ENCODE results near the gene RPP40.

Gene RPP40

DNA sequence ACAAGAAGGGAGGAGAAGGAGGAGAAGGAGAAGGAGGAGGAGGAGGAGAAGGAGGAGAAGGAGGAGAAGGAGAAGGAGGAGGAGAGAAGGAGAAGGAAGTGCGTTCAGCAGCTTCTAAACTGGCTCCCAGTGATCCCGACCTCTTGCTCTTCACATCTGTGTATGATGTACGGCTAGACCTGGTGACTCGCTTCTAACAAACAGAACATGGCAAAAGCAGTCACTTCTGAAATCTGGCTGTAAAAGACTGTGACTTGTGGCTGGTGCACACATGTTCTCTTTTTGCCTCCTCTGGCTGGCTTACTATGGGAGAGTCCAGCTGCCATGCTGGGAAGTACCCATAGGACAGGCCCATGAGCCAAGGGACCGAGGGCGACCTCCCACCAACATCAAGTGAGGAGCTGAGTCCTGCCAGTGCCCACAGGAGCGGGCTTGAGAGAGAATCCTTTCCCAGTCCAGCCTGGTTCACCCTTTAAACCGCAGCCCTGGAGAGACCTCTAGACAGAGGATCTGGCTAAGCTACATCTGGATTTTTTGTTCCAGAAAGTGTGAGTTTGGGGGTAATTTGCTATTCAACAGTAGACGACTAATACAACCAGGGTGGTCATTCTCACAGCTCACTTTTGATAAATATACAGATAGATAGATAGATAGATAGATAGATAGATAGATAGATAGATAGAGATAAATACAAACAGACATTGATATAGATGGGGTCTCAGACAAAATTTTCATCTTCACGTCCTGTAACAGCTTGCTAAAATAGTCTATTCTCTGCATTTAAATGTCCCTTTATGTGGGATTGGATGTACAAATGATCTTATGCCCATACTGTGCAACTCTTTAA lies 42.3 kb downstream of the RPP40 start:
- Histone ChIP-seq H3K4me3 (no peak overlapping the region), H3K9me3 (ENCODE audit: low read depth, low read length) (no peaks in the 10 kb centered on the region), H3K36me3 (ENCODE audit: insufficient read depth, low read length) (no peaks in the 10 kb centered on the region), H3K9ac (ENCODE audit: insufficient read length) (no peak overlapping the region), H3K27ac (no peak overlapping the region)
- no peak for DNase-seq (ENCODE audit: low read depth, low spot score)
- TF ChIP-seq FOXP2 (optimal IDR thresholded peaks at IDR 0.05; ENCODE audit: control extremely low read depth, extremely low read length, insufficient read depth) (no peak), EZH2 (IDR thresholded peaks at IDR 0.05) (no peak), POLR2AphosphoS5 (IDR thresholded peaks at IDR 0.05; ENCODE audit: borderline replicate concordance, low read depth, low read length) (no peak)

DNA sequence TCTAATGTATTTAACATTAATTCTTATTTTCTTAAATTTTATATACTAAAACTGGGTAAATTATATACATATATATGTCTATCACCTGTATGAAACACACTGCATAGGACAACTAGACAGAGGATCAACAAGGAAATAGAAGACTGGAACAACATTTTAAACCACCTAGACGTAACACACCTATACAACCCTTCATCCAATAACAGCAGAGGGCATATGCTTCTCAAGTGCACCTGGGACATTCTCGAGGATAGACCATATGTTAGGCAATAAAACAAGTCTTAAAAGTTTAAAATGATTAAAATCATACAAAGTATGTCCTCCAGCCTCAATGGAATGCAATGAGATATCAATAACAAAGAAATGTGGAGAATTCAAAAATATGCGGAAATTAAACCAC lies 45.2 kb downstream of the RPP40 start:
- H3K9me3 ChIP-seq (ENCODE audit: low read depth, low read length), result no peaks in the 10 kb centered on the region
- peaks cover 13% of the 10 kb centered on the region for H3K36me3 ChIP-seq (ENCODE audit: insufficient read depth, low read length)
- H3K9ac ChIP-seq (ENCODE audit: insufficient read length), result no peak overlapping the region
- no peak for DNase-seq (ENCODE audit: low read depth, low spot score)
- no peak for TF ChIP-seq POLR2AphosphoS5 (IDR thresholded peaks at IDR 0.05; ENCODE audit: borderline replicate concordance, low read depth, low read length)
- TF ChIP-seq EZH2 (IDR thresholded peaks at IDR 0.05), result no peak
- H3K4me3 ChIP-seq, result no peak overlapping the region
- no peak overlapping the region for H3K27ac ChIP-seq

DNA sequence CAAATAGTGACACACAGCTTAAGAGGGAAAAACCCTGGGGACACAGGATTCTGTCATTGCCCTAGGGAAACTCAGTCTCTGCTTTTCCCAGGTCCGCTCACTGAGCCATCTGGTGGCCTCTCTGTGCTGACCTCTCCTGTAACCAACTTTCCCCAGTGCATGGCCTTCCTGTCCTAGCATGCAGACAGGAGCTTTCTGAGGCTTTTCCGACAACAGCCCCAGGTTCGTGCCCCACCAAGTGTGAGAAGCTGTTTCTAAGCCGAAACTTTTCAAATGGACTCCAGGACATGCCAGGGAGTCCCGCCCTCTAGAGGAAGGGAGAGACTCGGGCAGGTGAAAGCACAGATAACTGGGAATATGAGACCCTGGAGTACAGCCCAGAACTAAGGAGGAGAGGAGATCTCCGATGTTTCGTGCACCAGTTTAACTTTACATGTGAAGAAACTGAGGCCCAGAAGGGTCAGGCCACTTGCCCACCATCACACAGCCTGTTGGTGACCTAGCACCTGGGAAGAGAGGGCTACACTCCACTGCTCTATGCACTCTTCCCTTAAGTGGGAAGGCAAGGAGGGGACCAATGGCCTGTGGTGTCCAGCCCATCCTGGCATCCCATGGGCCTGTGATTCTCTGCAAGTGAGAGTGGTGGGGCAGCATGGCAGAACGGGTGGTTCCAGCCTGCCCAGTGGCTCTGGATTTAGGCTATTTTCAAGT lies 46.2 kb downstream of the RPP40 start:
- Histone ChIP-seq H3K4me3 (no peak overlapping the region), H3K27ac (no peak overlapping the region), H3K9me3 (ENCODE audit: low read depth, low read length) (no peaks in the 10 kb centered on the region), H3K9ac (ENCODE audit: insufficient read length) (no peak overlapping the region), H3K36me3 (ENCODE audit: insufficient read depth, low read length) (peaks cover 13% of the 10 kb centered on the region)
- no peak for DNase-seq (ENCODE audit: low read depth, low spot score)
- TF ChIP-seq EZH2 (IDR thresholded peaks at IDR 0.05), result no peak
- TF ChIP-seq FOXP2 (optimal IDR thresholded peaks at IDR 0.05; ENCODE audit: control extremely low read depth, extremely low read length, insufficient read depth), result no peak
- no peak for TF ChIP-seq POLR2AphosphoS5 (IDR thresholded peaks at IDR 0.05; ENCODE audit: borderline replicate concordance, low read depth, low read length)

DNA sequence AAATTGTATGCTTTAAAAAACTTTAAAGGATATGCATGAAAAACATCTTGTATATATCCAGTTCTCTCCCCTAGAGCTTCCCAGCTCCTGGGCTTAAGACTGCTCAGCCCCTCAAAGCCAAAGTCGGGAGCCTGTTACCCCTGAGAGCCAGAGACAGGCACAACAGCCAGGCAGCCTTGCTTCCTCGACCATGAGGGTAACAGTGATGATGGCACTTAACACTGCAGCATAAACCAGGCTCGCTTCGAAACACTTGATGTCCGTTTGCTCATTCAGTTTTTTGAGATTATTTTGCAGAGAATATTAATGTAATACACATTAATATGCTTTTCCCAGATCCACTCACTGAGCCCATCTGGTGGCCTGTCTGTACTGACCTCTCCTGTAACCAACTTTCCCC lies 47.2 kb downstream of the RPP40 start:
- TF ChIP-seq POLR2AphosphoS5 (IDR thresholded peaks at IDR 0.05; ENCODE audit: borderline replicate concordance, low read depth, low read length), result no peak
- TF ChIP-seq FOXP2 (optimal IDR thresholded peaks at IDR 0.05; ENCODE audit: control extremely low read depth, extremely low read length, insufficient read depth), result no peak
- no peak for TF ChIP-seq EZH2 (IDR thresholded peaks at IDR 0.05)
- Histone ChIP-seq H3K9ac (ENCODE audit: insufficient read length) (no peak overlapping the region), H3K4me3 (no peak overlapping the region), H3K27ac (no peak overlapping the region), H3K9me3 (ENCODE audit: low read depth, low read length) (no peaks in the 10 kb centered on the region), H3K36me3 (ENCODE audit: insufficient read depth, low read length) (peaks cover 13% of the 10 kb centered on the region)
- DNase-seq (ENCODE audit: low read depth, low spot score), result no peak

DNA sequence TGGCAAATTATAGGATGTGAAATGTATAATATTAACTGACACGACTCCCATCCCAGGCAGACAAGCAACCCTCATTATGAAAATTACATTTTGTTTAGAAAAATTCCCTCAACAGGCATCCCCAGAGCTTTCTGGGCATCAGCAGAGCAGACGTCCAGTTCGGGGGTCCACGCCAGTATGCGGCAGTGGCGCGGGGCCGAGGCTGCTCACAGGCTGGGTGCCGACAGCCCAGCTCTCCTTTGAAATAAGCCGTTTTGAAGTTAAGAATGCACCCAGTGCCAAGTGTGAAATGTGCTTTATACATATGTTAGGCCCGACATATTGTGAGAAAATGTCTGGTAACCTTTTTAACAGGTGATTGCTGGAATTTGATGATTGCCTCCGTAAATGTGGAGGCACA lies 50.4 kb downstream of the RPP40 start:
- Histone ChIP-seq H3K27ac (no peak overlapping the region), H3K9me3 (ENCODE audit: low read depth, low read length) (no peaks in the 10 kb centered on the region), H3K4me3 (no peak overlapping the region), H3K9ac (ENCODE audit: insufficient read length) (no peak overlapping the region), H3K36me3 (ENCODE audit: insufficient read depth, low read length) (peaks cover 19% of the 10 kb centered on the region)
- DNase-seq (ENCODE audit: low read depth, low spot score), result no peak
- no peak for TF ChIP-seq EZH2 (IDR thresholded peaks at IDR 0.05)

DNA sequence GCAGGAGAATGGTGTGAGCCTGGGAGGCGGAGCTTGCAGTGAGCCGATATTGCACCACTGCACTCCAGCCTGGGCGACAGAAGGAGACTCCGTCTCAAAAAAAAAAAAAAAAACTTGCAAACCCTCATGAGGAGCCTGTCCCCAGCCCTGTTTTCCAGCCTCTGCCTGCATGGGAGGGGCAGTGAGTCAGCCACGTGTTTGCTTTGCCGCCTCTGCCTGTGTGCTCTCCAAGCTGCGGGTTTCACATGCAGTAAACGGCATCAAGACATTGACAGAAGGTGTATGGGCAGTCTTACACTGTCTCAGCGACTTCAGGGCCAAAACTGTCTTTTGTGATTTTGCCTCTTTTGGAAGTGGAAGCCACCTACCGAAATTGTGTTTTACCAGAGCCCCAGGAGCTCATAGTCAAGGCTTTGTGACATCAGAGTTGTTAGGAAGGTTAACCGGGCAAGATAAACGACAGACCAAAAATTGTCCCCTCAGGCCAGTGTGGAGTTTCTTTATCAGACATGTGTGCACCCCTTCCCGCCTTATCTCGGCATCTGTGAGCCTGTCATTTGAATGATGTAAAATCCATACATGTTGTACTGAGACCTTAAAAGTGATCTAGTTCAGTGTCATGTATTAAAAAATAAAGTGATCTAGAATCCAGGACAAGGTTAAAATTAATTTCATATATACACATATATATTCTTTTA lies 52.9 kb downstream of the RPP40 start:
- Histone ChIP-seq H3K9me3 (ENCODE audit: low read depth, low read length) (no peaks in the 10 kb centered on the region), H3K27ac (no peak overlapping the region), H3K9ac (ENCODE audit: insufficient read length) (no peak overlapping the region), H3K36me3 (ENCODE audit: insufficient read depth, low read length) (peaks cover 19% of the 10 kb centered on the region), H3K4me3 (no peak overlapping the region)
- no peak for DNase-seq (ENCODE audit: low read depth, low spot score)
- no peak for TF ChIP-seq POLR2AphosphoS5 (IDR thresholded peaks at IDR 0.05; ENCODE audit: borderline replicate concordance, low read depth, low read length)
- TF ChIP-seq EZH2 (IDR thresholded peaks at IDR 0.05), result no peak

DNA sequence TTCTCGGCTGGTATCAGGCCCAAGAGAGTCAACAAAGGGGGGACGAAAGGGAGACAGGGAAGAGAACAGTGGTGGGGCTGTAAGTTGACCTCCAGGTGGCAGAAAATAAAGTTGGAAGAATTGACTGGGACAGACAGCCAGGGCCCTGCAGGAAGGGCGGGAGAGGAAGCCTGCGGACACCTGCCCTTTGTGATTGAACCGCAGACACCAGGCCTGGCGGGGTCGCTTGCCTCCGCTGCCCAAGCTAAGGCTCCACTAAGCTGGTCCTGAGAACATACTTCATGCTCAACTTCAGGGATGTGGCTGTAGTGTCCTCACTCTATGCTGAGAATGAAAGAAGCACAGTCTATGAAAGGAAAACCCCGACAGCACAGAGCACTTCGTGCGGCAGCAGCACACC lies 53.8 kb downstream of the RPP40 start:
- no peak overlapping the region for H3K9ac ChIP-seq (ENCODE audit: insufficient read length)

DNA sequence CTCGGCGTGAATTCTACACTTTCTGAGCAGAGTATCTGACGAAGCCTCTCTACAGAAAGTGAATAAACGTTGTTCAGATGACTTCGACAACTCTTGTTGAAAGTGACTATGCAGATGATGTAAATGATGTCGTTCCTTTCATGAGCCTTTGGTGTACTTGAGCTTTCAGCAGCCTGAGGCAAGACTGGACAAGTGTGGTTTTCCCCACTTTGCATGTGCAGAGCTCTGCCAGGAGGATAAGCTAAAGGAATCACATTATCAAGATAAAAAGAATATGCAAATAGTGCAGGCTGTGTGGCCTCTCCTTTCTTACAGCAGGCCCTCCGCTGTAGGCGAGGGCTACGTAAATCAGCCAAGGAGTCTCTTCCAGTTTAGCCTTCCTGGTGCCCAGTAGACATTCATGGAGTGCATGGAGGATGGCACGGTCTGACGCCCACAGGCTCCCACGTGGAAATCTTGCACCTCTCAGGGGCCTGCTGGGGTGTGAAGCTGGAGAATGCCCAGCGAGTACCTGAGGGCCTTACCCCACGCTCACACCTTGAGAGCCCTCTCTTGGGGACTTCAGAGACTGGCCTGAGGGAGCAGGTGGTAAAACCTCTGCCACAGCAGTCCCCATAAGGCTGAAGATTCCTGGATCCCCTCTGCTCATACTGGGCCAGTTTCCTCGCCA lies 54.9 kb downstream of the RPP40 start:
- no peaks in the 10 kb centered on the region for H3K9me3 ChIP-seq (ENCODE audit: low read depth, low read length)
- H3K4me3 ChIP-seq, result no peak overlapping the region
- H3K9ac ChIP-seq (ENCODE audit: insufficient read length), result no peak overlapping the region
- no peak overlapping the region for H3K27ac ChIP-seq
- no peak for TF ChIP-seq FOXP2 (optimal IDR thresholded peaks at IDR 0.05; ENCODE audit: control extremely low read depth, extremely low read length, insufficient read depth)
- no peak for TF ChIP-seq EZH2 (IDR thresholded peaks at IDR 0.05)
- TF ChIP-seq POLR2AphosphoS5 (IDR thresholded peaks at IDR 0.05; ENCODE audit: borderline replicate concordance, low read depth, low read length), result no peak
- no peak for DNase-seq (ENCODE audit: low read depth, low spot score)
- peaks cover 21% of the 10 kb centered on the region; the same call in 1 of the 2 replicates for H3K36me3 ChIP-seq (ENCODE audit: insufficient read depth, low read length)

More for the DNA sequence above, 53.8 kb downstream of the RPP40 start:
- no peak for DNase-seq (ENCODE audit: low read depth, low spot score)
- Histone ChIP-seq H3K36me3 (ENCODE audit: insufficient read depth, low read length) (peaks cover 14% of the 10 kb centered on the region; the same call in 1 of the 2 replicates), H3K9me3 (ENCODE audit: low read depth, low read length) (no peaks in the 10 kb centered on the region), H3K4me3 (no peak overlapping the region), H3K27ac (no peak overlapping the region)
- TF ChIP-seq FOXP2 (optimal IDR thresholded peaks at IDR 0.05; ENCODE audit: control extremely low read depth, extremely low read length, insufficient read depth), result no peak
- no peak for TF ChIP-seq EZH2 (IDR thresholded peaks at IDR 0.05)
- TF ChIP-seq POLR2AphosphoS5 (IDR thresholded peaks at IDR 0.05; ENCODE audit: borderline replicate concordance, low read depth, low read length), result no peak
